Astrocyte (in vitro differentiated cells and primary cell): ENCODE data around the gene OMA1. TPM values are rescaled to one million over a fixed set of nuclear protein-coding genes. Genes with fewer than 3 reads are reported as not detected.
A peak's percentile ranks its signal among the peaks of the same experiment; 100 is the strongest.

Experiments used
- DNase-seq: peaks from one replicate; pipeline ENCODE4 v3.0.0-alpha.2; 2010; ENCODE audit warnings: low read depth
- FAIRE-seq: peaks from 2 replicates; lab custom pipeline; 2011; peaks lifted over from hg19 to GRCh38; lab: Jason Lieb, UNC
- H2AFZ ChIP-seq: 2 replicates; pipeline ENCODE4 v1.6.0; 2012; ENCODE audit warnings: low read depth, low read length, inconsistent platforms
- H3K27ac ChIP-seq: 2 replicates; pipeline ENCODE4 v1.5.1; 2011; ENCODE audit warnings: low read depth, low read length, inconsistent platforms
- H3K27me3 ChIP-seq: 2 replicates; pipeline ENCODE4 v1.6.0; 2011; ENCODE audit warnings: low read length, inconsistent platforms; ENCODE audit not compliant: insufficient read depth
- H3K36me3 ChIP-seq: 2 replicates; pipeline ENCODE4 v1.5.1; 2011; ENCODE audit warnings: low read length, inconsistent platforms; ENCODE audit not compliant: insufficient read depth
- H3K4me1 ChIP-seq: 2 replicates; pipeline ENCODE4 v1.5.1; 2011; ENCODE audit warnings: low read length, inconsistent platforms; ENCODE audit not compliant: insufficient read depth
- H3K4me2 ChIP-seq: 2 replicates; pipeline ENCODE4 v1.6.0; 2012; ENCODE audit warnings: low read length, inconsistent platforms
- H3K4me3 ChIP-seq: 2 replicates; pipeline ENCODE4 v1.5.1; 2011; ENCODE audit warnings: low read depth, mild to moderate bottlenecking, low read length, inconsistent platforms; ENCODE audit not compliant: insufficient read depth
- H3K79me2 ChIP-seq: 2 replicates; pipeline ENCODE4 v1.6.0; 2012; ENCODE audit warnings: mild to moderate bottlenecking, low read length, inconsistent platforms; ENCODE audit not compliant: insufficient read depth
- H3K9ac ChIP-seq: 2 replicates; pipeline ENCODE4 v1.6.0; 2012; ENCODE audit warnings: mild to moderate bottlenecking, low read length, inconsistent platforms
- H3K9me3 ChIP-seq: 2 replicates; pipeline ENCODE4 v1.5.1; 2012; ENCODE audit warnings: low read depth, mild to moderate bottlenecking, low read length, inconsistent platforms; ENCODE audit not compliant: insufficient read depth
- H4K20me1 ChIP-seq: 2 replicates; pipeline ENCODE4 v1.6.0; 2012; ENCODE audit warnings: low read length, inconsistent platforms; ENCODE audit not compliant: insufficient read depth
- H3K27ac Mint-ChIP-seq: one replicate; pipeline ENCODE4 v1.8.0; 2021; ENCODE audit warnings: mild to moderate bottlenecking, mixed read lengths; ENCODE audit not compliant: unreplicated experiment
- H3K27me3 Mint-ChIP-seq: one replicate; pipeline ENCODE4 v1.8.0; 2021; ENCODE audit warnings: low read depth, mixed read lengths; ENCODE audit not compliant: unreplicated experiment
- H3K36me3 Mint-ChIP-seq: one replicate; pipeline ENCODE4 v1.8.0; 2021; ENCODE audit warnings: low read depth, mixed read lengths; ENCODE audit not compliant: unreplicated experiment
- H3K4me1 Mint-ChIP-seq: one replicate; pipeline ENCODE4 v1.8.0; 2021; ENCODE audit warnings: low read depth, mixed read lengths; ENCODE audit not compliant: unreplicated experiment
- H3K4me3 Mint-ChIP-seq: one replicate; pipeline ENCODE4 v1.8.0; 2021; ENCODE audit warnings: mild to moderate bottlenecking, moderate library complexity, mixed read lengths; ENCODE audit not compliant: unreplicated experiment
- H3K9me3 Mint-ChIP-seq: one replicate; pipeline ENCODE4 v1.8.0; 2021; ENCODE audit warnings: mild to moderate bottlenecking, mixed read lengths; ENCODE audit not compliant: unreplicated experiment
- CTCF ChIP-seq: IDR thresholded peaks from 2 replicates; pipeline ENCODE4 v1.5.1; 2011; ENCODE audit warnings: low read depth, mild to moderate bottlenecking, inconsistent platforms, low read length, moderate library complexity; ENCODE audit not compliant: insufficient read depth
- EZH2 ChIP-seq: IDR thresholded peaks from 2 replicates; pipeline ENCODE4 v1.6.1; 2012; ENCODE audit warnings: mild to moderate bottlenecking, low read length, inconsistent platforms; ENCODE audit not compliant: insufficient read depth
- total RNA-seq: library from RNA; stranded (reverse); gene quantifications from 2 replicates; pipeline ENCODE4 v1.2.1, GENCODE V29; 2021

OMA1 gene
- total RNA-seq, 1 donor from 2014 or later, result 5.1 TPM

- no peaks in the 10 kb centered on the region for H3K36me3 ChIP-seq
- H3K27ac Mint-ChIP-seq, result no peak overlapping the region
- peaks cover 32% of the 10 kb centered on the region for H3K27me3 Mint-ChIP-seq
- DNase-seq, result no peak
- no peaks in the 10 kb centered on the region for H3K9me3 ChIP-seq
- peaks cover 4% of the 10 kb centered on the region for H3K4me1 ChIP-seq
- H4K20me1 ChIP-seq, result no peaks in the 10 kb centered on the region
- H3K27ac ChIP-seq, result no peak overlapping the region
- no peak overlapping the region for H3K9ac ChIP-seq
- peak overlapping the region; percentile 77 for H3K4me2 ChIP-seq
- TF ChIP-seq EZH2 (no peak), CTCF (no peak)
- peak overlapping the region; percentile 39 for H3K4me3 ChIP-seq
- H3K36me3 Mint-ChIP-seq, result peaks cover 2% of the 10 kb centered on the region
- H3K4me1 Mint-ChIP-seq, result peaks cover 7% of the 10 kb centered on the region
- no peaks in the 10 kb centered on the region for H3K79me2 ChIP-seq
- H2AFZ ChIP-seq, result peak overlapping the region; percentile 81
- no peak for FAIRE-seq
- H3K27me3 ChIP-seq, result peaks cover 34% of the 10 kb centered on the region
- peak overlapping the region; percentile 41 for H3K4me3 Mint-ChIP-seq
- H3K9me3 Mint-ChIP-seq, result peaks cover 7% of the 10 kb centered on the region
These were observed 29.2 kb upstream of the OMA1 start for GRCh38 chr1:58575551-58576324.

- Histone ChIP-seq H3K9me3 (no peaks in the 10 kb centered on the region), H3K79me2 (no peaks in the 10 kb centered on the region), H3K9ac (no peak overlapping the region), H3K36me3 (no peaks in the 10 kb centered on the region), H3K4me3 (no peak overlapping the region), H2AFZ (no peak overlapping the region), H3K27ac (no peak overlapping the region), H3K27me3 (peaks cover 34% of the 10 kb centered on the region), H4K20me1 (no peaks in the 10 kb centered on the region), H3K4me2 (no peak overlapping the region), H3K4me1 (peaks cover 4% of the 10 kb centered on the region)
- H3K36me3 Mint-ChIP-seq, result peaks cover 2% of the 10 kb centered on the region
- DNase-seq, result no peak
- no peak overlapping the region for H3K27ac Mint-ChIP-seq
- H3K4me1 Mint-ChIP-seq, result peaks cover 2% of the 10 kb centered on the region
- H3K4me3 Mint-ChIP-seq, result no peak overlapping the region
- H3K9me3 Mint-ChIP-seq, result peaks cover 7% of the 10 kb centered on the region
- no peak for FAIRE-seq
- peaks cover 32% of the 10 kb centered on the region for H3K27me3 Mint-ChIP-seq
- TF ChIP-seq CTCF (no peak), EZH2 (no peak)
These were observed 28.3 kb upstream of the OMA1 start for GRCh38 chr1:58574816-58575215.
